SU-DHL-6 (cell line): Measurements from ENCODE around the gene NPFFR1.

ENCODE experiments used
- EZH2phosphoT487 ChIP-seq: fragments of 200-600 bp; sonication (generic), shearing (Covaris generic); conservative IDR thresholded peaks from 2 replicates; pipeline ENCODE4 v1.6.1; 2018; ENCODE audit warnings: mild to moderate bottlenecking, antibody characterized with exemption, low read length, moderate library complexity, mixed read lengths
- TF ChIP-seq, protein P1 (sequence below): fragments of 200-600 bp; sonication (generic); IDR thresholded peaks from one replicate; pipeline ENCODE4 v1.5.1; 2017; ENCODE audit warnings: antibody characterized with exemption, mild to moderate bottlenecking, low read length, moderate library complexity; ENCODE audit not compliant: insufficient read depth, poor library complexity, severe bottlenecking

GRCh38 chr10:70268376-70268775 lies 15.4 kb downstream of the NPFFR1 start:
- TF ChIP-seq, protein P1, sequence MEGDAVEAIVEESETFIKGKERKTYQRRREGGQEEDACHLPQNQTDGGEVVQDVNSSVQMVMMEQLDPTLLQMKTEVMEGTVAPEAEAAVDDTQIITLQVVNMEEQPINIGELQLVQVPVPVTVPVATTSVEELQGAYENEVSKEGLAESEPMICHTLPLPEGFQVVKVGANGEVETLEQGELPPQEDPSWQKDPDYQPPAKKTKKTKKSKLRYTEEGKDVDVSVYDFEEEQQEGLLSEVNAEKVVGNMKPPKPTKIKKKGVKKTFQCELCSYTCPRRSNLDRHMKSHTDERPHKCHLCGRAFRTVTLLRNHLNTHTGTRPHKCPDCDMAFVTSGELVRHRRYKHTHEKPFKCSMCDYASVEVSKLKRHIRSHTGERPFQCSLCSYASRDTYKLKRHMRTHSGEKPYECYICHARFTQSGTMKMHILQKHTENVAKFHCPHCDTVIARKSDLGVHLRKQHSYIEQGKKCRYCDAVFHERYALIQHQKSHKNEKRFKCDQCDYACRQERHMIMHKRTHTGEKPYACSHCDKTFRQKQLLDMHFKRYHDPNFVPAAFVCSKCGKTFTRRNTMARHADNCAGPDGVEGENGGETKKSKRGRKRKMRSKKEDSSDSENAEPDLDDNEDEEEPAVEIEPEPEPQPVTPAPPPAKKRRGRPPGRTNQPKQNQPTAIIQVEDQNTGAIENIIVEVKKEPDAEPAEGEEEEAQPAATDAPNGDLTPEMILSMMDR: no peak
- no peak for TF ChIP-seq EZH2phosphoT487
